CD4-positive, alpha-beta memory T cell (primary cell): ENCODE measurements around the gene SPRYD3. TPM values are rescaled to one million over a fixed set of nuclear protein-coding genes. Genes with fewer than 3 reads are reported as not detected.

Experiments used
- CTCF ChIA-PET: fragments of 350-600 bp; sonication (Branson Sonifier 250); formaldehyde crosslinking; loops from one replicate; lab custom pipeline; 2021; ENCODE audit warnings: inconsistent platforms; ENCODE audit not compliant: partially characterized antibody; lab: Charles Lee
- POLR2A ChIA-PET: fragments of 350-600 bp; sonication (Branson Sonifier 250); formaldehyde crosslinking; loops from one replicate; lab custom pipeline; 2021; ENCODE audit not compliant: partially characterized antibody; lab: Charles Lee
- DNase-seq, 5 donors: peaks; one replicate each; pipeline versions ENCODE4 v3.0.0 to v3.0.0-alpha.2; 2020 to 2022; ENCODE audit warnings: mixed read lengths in 1 of 5
- H3K27ac ChIP-seq: one replicate; pipeline ENCODE4 v1.7.0; 2013; ENCODE audit warnings: low read depth, low read length
- H3K27me3 ChIP-seq: 2 replicates; pipeline ENCODE4 v1.7.0; 2013; ENCODE audit warnings: mild to moderate bottlenecking, low read length, moderate library complexity; ENCODE audit not compliant: insufficient read depth
- H3K36me3 ChIP-seq: 2 replicates; pipeline ENCODE4 v1.7.0; 2013; ENCODE audit warnings: mild to moderate bottlenecking, low read length, moderate library complexity; ENCODE audit not compliant: insufficient read depth
- H3K4me1 ChIP-seq: 2 replicates; pipeline ENCODE4 v1.7.0; 2013; ENCODE audit warnings: mild to moderate bottlenecking, low read length, moderate library complexity; ENCODE audit not compliant: insufficient read depth
- H3K4me3 ChIP-seq, 2 donors: one replicate each; pipeline ENCODE4 v1.7.0; 2013; ENCODE audit warnings: low read length in 2 of 2, mild to moderate bottlenecking in 1 of 2
- H3K9me3 ChIP-seq, 2 donors: one replicate each; pipeline ENCODE4 v1.7.0; 2013; ENCODE audit warnings: low read length in 2 of 2, control low read depth in 1 of 2; ENCODE audit not compliant: control insufficient read depth in 1 of 2
- H3K27ac Mint-ChIP-seq, 7 donors: one replicate each; pipeline ENCODE4 v1.8.0; 2020 to 2021; ENCODE audit warnings: mixed read lengths in 7 of 7, mild to moderate bottlenecking in 6 of 7, inconsistent platforms in 3 of 7, moderate library complexity in 3 of 7
- H3K27me3 Mint-ChIP-seq, 2 donors: one replicate each; pipeline ENCODE4 v1.8.0; 2020 to 2021; ENCODE audit warnings: mixed read lengths in 2 of 2
- H3K36me3 Mint-ChIP-seq, 2 donors: one replicate each; pipeline ENCODE4 v1.8.0; 2020 to 2021; ENCODE audit warnings: mixed read lengths in 2 of 2, inconsistent platforms in 1 of 2, mild to moderate bottlenecking in 1 of 2
- H3K4me1 Mint-ChIP-seq, 4 donors: one replicate each; pipeline ENCODE4 v1.8.0; 2020 to 2021; ENCODE audit warnings: mixed read lengths in 4 of 4, mild to moderate bottlenecking in 1 of 4
- H3K4me3 Mint-ChIP-seq, 8 donors: one replicate each; pipeline ENCODE4 v1.8.0; 2020 to 2021; ENCODE audit warnings: mixed read lengths in 8 of 8, mild to moderate bottlenecking in 7 of 8, moderate library complexity in 6 of 8, inconsistent platforms in 3 of 8
- H3K9me3 Mint-ChIP-seq, 8 donors: one replicate each; pipeline ENCODE4 v1.8.0; 2020 to 2021; ENCODE audit warnings: mixed read lengths in 8 of 8, mild to moderate bottlenecking in 5 of 8, inconsistent platforms in 3 of 8, moderate library complexity in 1 of 8
- intact Hi-C: fragments of 100-400 bp; cut with micrococcal nuclease; formaldehyde crosslinking; loops from one replicate; pipeline ENCODE4 v1.15.1; 2023
- polyA plus RNA-seq, 2 donors: library from polyadenylated mRNA; unstranded; fragments of 300-500 nt; fragmentation: Illumina TruSeq; gene quantifications; one replicate each; pipeline ENCODE4 v1.2.3, GENCODE V29; 2021
- total RNA-seq, 2 experiments: library from RNA; stranded (reverse); gene quantifications; one replicate each; pipeline ENCODE4 v1.2.3, GENCODE V29; 2021

SPRYD3 gene
- total and polyA plus RNA-seq, 4 experiments from 2014 or later = 54.2 to 71.7 (median 56.8) TPM

- no peak overlapping the region for H3K4me3 ChIP-seq
- H3K27me3 ChIP-seq = no peaks in the 10 kb centered on the region
- H3K4me3 Mint-ChIP-seq = no peak overlapping the region
- POLR2A ChIA-PET = interaction anchor here (0.6 to 5.1 kb wide), 8 partner anchors 11 to 1272 kb away, joined by 3 to 36 read pairs (median 8); partner anchors contain the start of genes IGFBP6, SOAT2 and SPRYD3
- H3K9me3 Mint-ChIP-seq = no peaks in the 10 kb centered on the region
- no peaks in the 10 kb centered on the region for H3K27me3 Mint-ChIP-seq
- intact Hi-C loops = loop anchor here (2.0 to 5.0 kb wide), 3 partner anchors 125 to 277 kb away; no protein-coding TSS in a partner anchor
- peaks cover 10 to 19% (median 13%) of the 10 kb centered on the region in 4 donors for H3K4me1 Mint-ChIP-seq
- H3K27ac Mint-ChIP-seq = peak overlapping the region in 3 of 7 donors; percentile 42 to 61 (median 51)
- DNase-seq = peak in 1 of 5 donors; percentile 29
- no peaks in the 10 kb centered on the region for H3K9me3 ChIP-seq
- H3K36me3 ChIP-seq = peaks cover 38% of the 10 kb centered on the region
- H3K27ac ChIP-seq = no peak overlapping the region
- peaks cover 11% of the 10 kb centered on the region for H3K4me1 ChIP-seq
- H3K36me3 Mint-ChIP-seq = peaks cover 22 to 74% of the 10 kb centered on the region in 2 donors
- CTCF ChIA-PET = interaction anchor here (0.7 to 27.0 kb wide), 17 partner anchors 10 to 401 kb away, joined by 3 to 511 read pairs (median 11); partner anchors contain the start of genes ESPL1, IGFBP6, SOAT2 and SPRYD3
These were observed 11.9 kb downstream of the SPRYD3 start for GRCh38 chr12:53067074-53067992.

DNA sequence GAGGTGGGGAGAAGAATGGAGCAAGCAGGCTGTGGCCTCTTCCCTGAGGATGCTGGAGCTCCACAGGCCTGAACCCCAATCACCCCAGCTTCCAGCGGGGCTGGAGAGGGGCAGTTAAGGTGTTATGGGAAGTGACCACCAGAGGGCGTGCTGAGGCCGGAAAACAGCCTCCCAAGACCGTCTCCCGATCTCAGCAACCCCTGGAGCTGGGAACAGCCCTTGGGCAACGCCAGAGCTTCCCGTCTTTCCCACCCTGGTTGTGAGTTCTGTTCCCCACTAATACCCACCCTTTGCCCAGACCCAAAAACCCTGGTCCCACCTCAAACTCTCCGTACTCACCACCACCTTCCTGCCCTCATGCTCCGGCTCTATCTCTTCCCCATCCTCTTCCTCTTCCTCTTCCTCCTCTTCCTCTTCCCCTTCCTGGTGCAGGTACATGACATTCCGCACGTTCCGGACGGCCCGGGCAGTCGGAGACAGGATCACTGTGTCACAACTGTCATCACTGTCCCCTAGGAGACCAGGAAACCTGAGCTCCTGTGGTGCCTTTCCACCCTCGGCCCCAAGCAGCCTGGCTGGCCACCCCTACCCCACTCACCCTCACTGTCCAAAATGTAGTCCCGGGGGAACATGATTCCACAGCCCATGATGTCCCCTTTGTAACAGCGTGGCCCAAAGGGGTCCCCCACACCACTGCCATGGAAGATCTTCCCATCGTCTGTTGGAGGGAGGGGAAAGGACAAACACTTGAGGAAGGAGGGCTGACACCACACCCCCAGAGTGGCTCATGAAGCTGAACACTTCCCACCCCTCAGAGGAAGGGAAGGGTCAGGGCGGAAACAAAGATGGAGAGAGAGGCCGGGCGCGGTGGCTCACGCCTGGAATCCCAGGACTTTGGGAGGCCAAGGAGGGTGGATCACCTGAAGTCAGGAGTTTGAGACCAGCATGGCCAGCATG lies 12.9 kb downstream of the SPRYD3 start:
- peaks cover 9 to 19% (median 12%) of the 10 kb centered on the region in 4 donors for H3K4me1 Mint-ChIP-seq
- intact Hi-C loops = loop anchor here (1.0 to 5.0 kb wide), 5 partner anchors 33 to 279 kb away; partner anchors contain the start of gene SOAT2
- Histone ChIP-seq H3K27me3 (no peaks in the 10 kb centered on the region), H3K27ac (no peak overlapping the region), H3K9me3 (no peaks in the 10 kb centered on the region), H3K36me3 (peaks cover 29% of the 10 kb centered on the region), H3K4me3 (no peak overlapping the region), H3K4me1 (peaks cover 7% of the 10 kb centered on the region)
- no peak overlapping the region for H3K4me3 Mint-ChIP-seq
- H3K27ac Mint-ChIP-seq = peak overlapping the region in 6 of 7 donors; percentile 54 to 89 (median 68)
- DNase-seq = peak; percentile 48 to 64 (median 57)
- no peaks in the 10 kb centered on the region for H3K27me3 Mint-ChIP-seq
- ChIA-PET POLR2A (interaction anchor here (0.8 to 5.1 kb wide), 8 partner anchors 9 to 255 kb away, joined by 3 to 36 read pairs (median 8); partner anchors contain the start of genes AAAS, IGFBP6, SOAT2 and SPRYD3), CTCF (interaction anchor here (0.6 to 27.0 kb wide), 31 partner anchors 8 to 443 kb away, joined by 3 to 511 read pairs (median 4); partner anchors contain the start of genes AAAS, ESPL1, IGFBP6 and SOAT2)
- peaks cover 16 to 66% of the 10 kb centered on the region in 2 donors for H3K36me3 Mint-ChIP-seq
- no peaks in the 10 kb centered on the region for H3K9me3 Mint-ChIP-seq

DNA sequence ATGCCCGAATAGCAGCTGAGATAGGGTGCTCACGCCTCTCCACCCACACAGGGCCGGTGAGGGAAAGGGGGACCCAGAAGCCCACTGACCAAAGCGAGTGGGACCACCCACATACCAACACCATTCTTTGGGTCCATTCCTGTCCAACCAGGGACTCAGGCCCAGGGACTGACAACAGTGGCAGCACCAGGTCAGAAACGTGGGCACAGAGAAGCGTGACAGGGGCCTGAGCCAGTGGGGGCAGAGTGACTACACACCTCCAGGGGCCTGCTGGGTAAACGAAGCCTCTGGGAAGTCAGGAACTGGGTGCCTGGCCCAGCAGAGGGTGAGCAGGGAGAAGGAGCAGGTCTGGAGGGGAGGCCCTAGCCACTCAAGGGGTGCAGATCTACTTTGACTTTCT lies 13.7 kb downstream of the SPRYD3 start:
- intact Hi-C loops = loop anchor here (5.0 kb wide), 2 partner anchors 127 to 222 kb away; no protein-coding TSS in a partner anchor
- peaks cover 5 to 13% (median 9%) of the 10 kb centered on the region in 4 donors for H3K4me1 Mint-ChIP-seq
- CTCF ChIA-PET = interaction anchor here (0.6 to 27.0 kb wide), 29 partner anchors 8 to 443 kb away, joined by 3 to 511 read pairs (median 4); partner anchors contain the start of genes AAAS, IGFBP6, SOAT2 and SPRYD3
- DNase-seq = peak in 1 of 5 donors; percentile 36
- POLR2A ChIA-PET = interaction anchor here (0.8 to 5.1 kb wide), 8 partner anchors 10 to 256 kb away, joined by 3 to 36 read pairs (median 8); partner anchors contain the start of genes AAAS, IGFBP6, SOAT2 and SPRYD3
- no peaks in the 10 kb centered on the region for H3K9me3 Mint-ChIP-seq
- no peak overlapping the region for H3K27ac Mint-ChIP-seq
- H3K4me3 Mint-ChIP-seq = no peak overlapping the region
- H3K4me1 ChIP-seq = peaks cover 7% of the 10 kb centered on the region
- no peaks in the 10 kb centered on the region for H3K27me3 Mint-ChIP-seq
- peaks cover 22% of the 10 kb centered on the region for H3K36me3 ChIP-seq
- no peaks in the 10 kb centered on the region for H3K9me3 ChIP-seq
- H3K27ac ChIP-seq = no peak overlapping the region
- no peaks in the 10 kb centered on the region for H3K27me3 ChIP-seq
- H3K4me3 ChIP-seq = no peak overlapping the region
- H3K36me3 Mint-ChIP-seq = peaks cover 13 to 60% of the 10 kb centered on the region in 2 donors

DNA sequence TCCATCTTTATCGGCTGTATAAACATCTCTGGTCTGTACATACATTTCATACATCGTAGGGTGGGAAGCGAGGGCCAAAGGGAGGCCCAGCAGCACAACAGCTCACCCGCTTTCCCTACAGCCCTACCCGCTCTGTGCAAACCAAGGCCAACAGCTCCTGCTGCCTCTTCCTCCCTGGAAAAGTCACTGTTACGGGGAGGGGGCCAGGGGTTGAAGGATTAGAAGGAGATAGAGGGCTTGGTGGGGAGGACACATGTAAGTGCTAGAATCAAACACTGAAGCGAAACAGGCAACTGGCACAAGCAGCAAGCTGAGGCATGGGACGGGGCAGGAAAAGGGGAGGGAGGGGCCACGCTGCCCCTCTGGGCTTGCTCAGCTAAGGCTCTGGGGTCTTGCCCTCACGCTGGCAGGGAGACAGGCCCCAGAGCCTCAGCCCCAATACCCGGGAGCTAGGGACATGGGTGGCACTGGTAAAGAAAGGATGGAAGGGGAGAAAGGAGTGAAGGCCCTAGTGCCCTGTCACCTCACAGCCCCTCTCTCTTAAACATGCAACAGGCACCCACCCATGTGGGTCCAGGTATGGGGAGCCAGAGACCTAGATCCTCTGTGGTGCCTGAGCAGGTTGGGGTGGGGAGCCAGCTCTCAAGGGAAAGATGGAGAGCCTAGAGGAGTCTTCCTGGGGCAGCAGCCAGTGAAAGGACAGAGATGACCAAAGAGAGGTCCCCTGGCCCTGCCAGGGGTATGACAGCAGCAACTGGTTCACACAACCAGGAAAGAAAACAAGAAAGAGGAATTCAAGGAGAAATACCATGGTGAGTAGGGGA lies 14.4 kb downstream of the SPRYD3 start:
- no peaks in the 10 kb centered on the region for H3K9me3 ChIP-seq
- CTCF ChIA-PET = interaction anchor here (0.9 to 27.0 kb wide), 14 partner anchors 9 to 444 kb away, joined by 3 to 511 read pairs (median 11); partner anchors contain the start of genes AAAS, IGFBP6, SOAT2 and SPRYD3
- no peaks in the 10 kb centered on the region for H3K9me3 Mint-ChIP-seq
- H3K27ac Mint-ChIP-seq = peak overlapping the region in 3 of 7 donors; percentile 36 to 74 (median 72)
- no peaks in the 10 kb centered on the region for H3K27me3 ChIP-seq
- POLR2A ChIA-PET = interaction anchor here (1.7 to 5.1 kb wide), 6 partner anchors 9 to 38 kb away, joined by 4 to 36 read pairs (median 12); partner anchors contain the start of genes IGFBP6, SOAT2 and SPRYD3
- H3K4me3 Mint-ChIP-seq = no peak overlapping the region
- intact Hi-C loops = loop anchor here (5.0 kb wide), 2 partner anchors 127 to 222 kb away; no protein-coding TSS in a partner anchor
- H3K27me3 Mint-ChIP-seq = no peaks in the 10 kb centered on the region
- H3K27ac ChIP-seq = no peak overlapping the region
- peaks cover 17% of the 10 kb centered on the region for H3K36me3 ChIP-seq
- peaks cover 12 to 53% of the 10 kb centered on the region in 2 donors for H3K36me3 Mint-ChIP-seq
- peak in 1 of 5 donors; percentile 25 for DNase-seq
- H3K4me1 ChIP-seq = peaks cover 7% of the 10 kb centered on the region
- H3K4me3 ChIP-seq = no peak overlapping the region
- peaks cover 4 to 8% (median 7%) of the 10 kb centered on the region in 4 donors for H3K4me1 Mint-ChIP-seq

DNA sequence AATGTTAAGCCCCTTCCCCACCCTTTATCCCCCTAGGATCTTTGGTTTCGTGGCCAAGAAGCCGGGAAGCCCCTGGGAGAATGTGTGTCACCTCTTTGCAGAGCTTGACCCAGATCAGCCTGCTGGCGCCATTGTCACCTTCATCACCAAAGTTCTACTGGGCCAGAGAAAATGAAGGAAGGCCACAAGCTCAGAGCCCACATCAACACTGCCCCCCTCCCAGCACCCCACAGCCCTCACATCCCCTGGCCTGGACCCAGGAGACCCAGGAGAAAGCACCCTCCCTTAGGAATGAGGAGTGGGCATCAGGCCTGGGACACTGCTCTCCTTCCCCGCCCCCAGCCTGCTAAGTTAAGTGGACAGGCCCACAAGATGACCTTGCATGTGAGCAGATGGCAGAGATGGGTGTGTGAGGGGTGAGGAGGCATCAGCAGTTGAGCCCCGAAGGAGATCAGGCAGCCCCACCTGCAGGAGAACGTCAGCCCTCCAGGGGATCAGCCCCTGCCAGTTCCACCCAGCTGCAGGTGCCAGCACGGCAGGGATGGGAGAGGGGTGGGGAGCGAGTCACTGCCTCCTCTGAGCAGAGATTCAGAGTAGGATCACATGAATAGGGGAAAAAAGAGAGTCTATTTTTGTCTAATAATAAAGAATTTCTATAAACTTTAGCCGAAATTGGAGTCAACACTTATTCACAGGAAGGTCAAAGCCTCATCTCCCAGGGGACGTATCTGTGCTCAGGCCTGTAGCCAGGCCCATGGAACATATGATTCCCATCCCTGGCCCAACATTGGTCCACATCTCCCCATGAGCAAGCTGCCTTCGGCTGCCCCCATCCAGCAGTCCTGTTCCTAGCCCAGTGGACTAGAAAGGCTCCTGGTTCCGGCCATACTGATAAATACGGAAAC lies 15.2 kb downstream of the SPRYD3 start:
- no peaks in the 10 kb centered on the region for H3K27me3 Mint-ChIP-seq
- Histone ChIP-seq H3K4me1 (peaks cover 7% of the 10 kb centered on the region), H3K9me3 (no peaks in the 10 kb centered on the region), H3K27me3 (no peaks in the 10 kb centered on the region), H3K27ac (no peak overlapping the region), H3K36me3 (peaks cover 10% of the 10 kb centered on the region), H3K4me3 (no peak overlapping the region)
- H3K9me3 Mint-ChIP-seq = no peaks in the 10 kb centered on the region
- peak overlapping the region in 2 of 7 donors; percentile 12 to 41 for H3K27ac Mint-ChIP-seq
- peaks cover 4 to 8% (median 7%) of the 10 kb centered on the region in 4 donors for H3K4me1 Mint-ChIP-seq
- ChIA-PET CTCF (interaction anchor here (0.7 to 27.0 kb wide), 6 partner anchors 9 to 218 kb away, joined by 3 to 511 read pairs (median 45); partner anchors contain the start of genes IGFBP6, SOAT2 and SPRYD3), POLR2A (interaction anchor here (1.4 to 5.1 kb wide), 4 partner anchors 8 to 35 kb away, joined by 5 to 36 read pairs (median 10); partner anchors contain the start of gene SPRYD3)
- DNase-seq = peak in 1 of 5 donors; percentile 30
- peaks cover 12 to 45% of the 10 kb centered on the region in 2 donors for H3K36me3 Mint-ChIP-seq
- H3K4me3 Mint-ChIP-seq = no peak overlapping the region
- intact Hi-C loops = no loop called here
